Left renal cortex interstitium (tissue), 4 donors: ENCODE results near the gene FAM131B. TPM values are rescaled to one million over a fixed set of nuclear protein-coding genes. Genes with fewer than 3 reads are reported as not detected.

ENCODE experiments used
- DNase-seq, 4 donors: peaks; one replicate each; pipeline ENCODE4 v3.0.0-alpha.2; 2013; ENCODE audit warnings: low read depth in 4 of 4, low spot score in 2 of 4, missing footprints in 1 of 4
- polyA plus RNA-seq, 4 donors: library from polyadenylated mRNA; unstranded; fragments of 120-200 nt; gene quantifications; one replicate each; pipeline ENCODE4 v1.2.1, GENCODE V29; 2013; ENCODE audit not compliant: insufficient read length in 4 of 4

The FAM131B gene
- polyA plus RNA-seq, 4 donors: 2.2 to 2.7 (median 2.4) TPM

GRCh38 chr7:143383642-143383957, 21.1 kb upstream of the FAM131B start:
- no peak for DNase-seq

- no peak for DNase-seq
Measured at GRCh38 chr7:143382791-143383641, 20.5 kb upstream of the FAM131B start.

GRCh38 chr7:143382126-143382790, 19.7 kb upstream of the FAM131B start:
- no peak for DNase-seq

GRCh38 chr7:143381427-143382125, 19.1 kb upstream of the FAM131B start:
- peak in 3 of 4 donors; percentile 49 to 67 (median 57) for DNase-seq

DNA sequence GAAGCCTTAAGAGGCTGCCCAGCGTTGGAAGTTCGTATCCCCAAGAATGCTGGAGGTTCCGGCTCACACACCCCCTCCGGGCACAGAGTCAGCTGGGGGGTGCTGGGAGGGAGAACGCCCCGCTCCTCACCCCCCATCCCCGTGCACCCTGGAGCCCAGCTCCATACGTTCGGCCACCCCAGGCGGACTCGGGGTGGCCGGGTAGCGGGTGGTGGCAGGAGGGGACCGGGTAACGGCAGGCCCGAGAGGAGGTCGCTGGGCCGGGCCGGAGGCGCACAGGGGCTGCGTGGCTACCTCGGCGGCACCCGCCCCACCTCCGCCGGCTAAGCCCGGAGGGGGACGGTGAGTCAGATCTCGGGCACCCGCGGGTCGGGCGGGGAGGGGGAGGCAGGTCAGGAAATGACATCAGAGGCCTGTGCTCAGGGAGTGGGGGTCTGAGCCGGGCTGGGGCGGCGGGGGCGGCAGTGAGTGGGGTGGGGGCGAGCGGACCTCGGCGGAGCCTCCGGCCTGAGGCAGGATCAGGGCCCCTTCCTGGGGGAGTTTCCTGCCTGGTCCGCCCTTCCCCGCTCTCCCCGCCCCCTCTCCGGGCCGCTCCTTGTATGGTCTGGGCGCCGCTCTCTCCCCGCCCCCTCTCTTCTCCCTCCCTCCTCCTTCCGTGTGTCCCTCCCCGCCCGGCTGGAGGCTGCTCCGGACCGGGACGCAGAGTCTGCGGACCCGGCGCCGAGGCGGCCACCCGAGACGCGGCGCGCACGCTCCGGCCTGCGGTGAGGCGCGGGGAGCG, 18.3 kb upstream of the FAM131B start, which contains the start of gene ZYX:
ZYX (plus strand) TSS at position 700 of the 781 bp plus-strand sequence. CDS start 227 bp downstream, outside the sequence.
- DNase-seq: peak; percentile 60 to 81 (median 79)

GRCh38 chr7:143380260-143380645, 17.7 kb upstream of the FAM131B start:
- peak; percentile 80 to 88 (median 83) for DNase-seq

- no peak for DNase-seq
Measured at GRCh38 chr7:143379611-143380259, 17.2 kb upstream of the FAM131B start.

GRCh38 chr7:143376396-143376795, 13.9 kb upstream of the FAM131B start:
- no peak for DNase-seq

DNA sequence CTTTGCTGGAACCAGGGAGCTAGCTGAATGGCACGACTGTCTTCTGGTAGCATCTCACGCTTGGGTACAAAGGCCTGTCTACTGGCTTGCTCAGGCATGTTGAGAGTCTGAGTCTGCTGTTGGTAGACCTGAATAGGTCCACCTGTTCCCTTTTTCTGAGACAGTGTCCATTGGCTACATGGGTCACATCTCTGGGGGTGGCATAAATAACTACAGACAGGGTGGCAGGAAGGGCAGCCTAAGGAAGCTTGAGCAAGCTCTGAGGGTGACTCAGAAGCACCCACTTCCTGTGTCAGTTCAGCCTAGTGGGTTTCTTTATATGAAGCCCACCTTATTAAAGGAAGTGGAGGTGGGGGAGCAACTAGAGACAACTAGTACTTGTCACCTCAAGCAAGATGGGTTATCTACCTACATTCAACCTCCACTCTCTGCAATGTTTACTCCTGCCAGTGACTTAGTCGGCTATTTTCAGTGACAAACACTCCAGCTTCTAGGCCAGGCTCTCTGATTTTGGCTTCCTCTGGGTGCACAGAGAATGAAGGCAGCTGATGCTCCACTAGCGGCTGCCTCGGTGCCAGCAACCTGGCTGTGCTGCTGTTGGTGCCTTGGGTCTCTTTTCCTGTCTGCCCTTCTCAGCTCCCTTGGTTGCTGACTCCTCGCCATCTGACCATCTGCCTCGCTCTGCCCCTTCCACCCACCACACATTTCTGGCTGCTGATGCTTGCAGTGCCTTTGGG, 13.0 kb upstream of the FAM131B start:
- DNase-seq: no peak

- no peak for DNase-seq
Measured at GRCh38 chr7:143374561-143374960, 12.0 kb upstream of the FAM131B start.

DNA sequence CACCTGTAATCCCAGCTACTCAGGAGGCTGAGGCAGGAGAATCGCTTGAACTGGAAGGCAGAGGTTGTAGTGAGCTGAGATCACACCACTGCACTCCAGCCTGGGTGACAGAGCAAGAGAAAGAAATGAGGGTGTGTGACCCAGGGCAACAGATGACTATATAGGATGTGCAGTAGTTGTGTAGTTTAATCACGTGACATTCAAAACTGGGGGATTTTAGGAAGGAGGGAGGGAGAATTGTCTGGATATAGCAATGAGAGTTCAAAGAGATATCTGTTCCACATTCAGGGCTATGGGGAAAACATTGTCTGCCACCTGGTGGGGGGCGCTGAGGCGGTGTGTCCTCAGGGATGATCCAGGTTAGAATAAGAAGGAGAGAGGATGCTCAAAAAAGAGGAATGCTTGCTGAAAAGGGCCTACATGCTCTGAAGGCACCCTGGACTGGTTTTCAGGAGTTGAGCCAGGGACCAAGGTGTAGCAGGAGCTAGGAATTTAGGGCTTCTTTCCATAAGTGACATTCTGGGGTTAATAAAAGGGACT, 10.8 kb upstream of the FAM131B start:
- no peak for DNase-seq

- no peak for DNase-seq
Measured at GRCh38 chr7:143372070-143372469, 9.6 kb upstream of the FAM131B start.

GRCh38 chr7:143369678-143370651, 7.5 kb upstream of the FAM131B start:
- DNase-seq: no peak

DNA sequence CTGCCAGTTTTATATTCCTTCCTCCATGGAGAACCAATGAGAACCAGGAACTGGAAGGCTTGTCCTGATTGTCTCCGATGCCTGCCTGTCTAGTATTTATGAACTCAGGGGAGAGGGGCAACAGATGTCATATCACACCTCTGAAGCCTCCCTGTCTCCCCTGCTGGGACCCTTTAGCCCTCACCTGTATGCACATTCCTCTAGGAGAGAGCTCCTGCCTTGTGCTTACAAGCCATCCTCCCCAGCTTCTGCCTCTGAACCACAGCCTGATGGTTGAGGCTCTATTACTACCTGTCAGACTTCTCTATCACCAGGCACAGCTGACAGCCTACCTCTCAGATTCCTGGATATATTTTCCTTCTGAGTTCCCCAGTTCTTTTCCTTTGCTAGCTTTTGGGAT, 5.9 kb upstream of the FAM131B start:
- no peak for DNase-seq

DNA sequence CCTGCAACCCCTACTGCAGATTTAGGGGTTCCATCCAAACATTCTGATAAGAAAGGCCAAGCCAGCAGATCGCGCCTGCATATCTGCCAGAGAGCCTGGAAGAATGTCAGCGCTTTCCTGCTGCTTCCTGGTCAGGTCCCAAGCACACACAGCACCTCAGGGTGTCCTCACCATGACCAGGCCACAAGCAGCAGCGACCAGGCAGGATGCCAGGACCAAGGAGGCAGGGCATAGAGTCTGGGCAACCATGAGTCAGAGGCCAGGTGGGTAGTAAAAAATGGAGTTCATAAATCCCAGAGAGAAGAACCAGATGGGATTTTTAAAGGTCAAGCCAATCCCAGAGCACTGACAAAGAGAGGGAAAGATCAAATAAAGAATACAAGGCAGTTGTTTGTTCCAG, 5.5 kb upstream of the FAM131B start:
- no peak for DNase-seq

DNA sequence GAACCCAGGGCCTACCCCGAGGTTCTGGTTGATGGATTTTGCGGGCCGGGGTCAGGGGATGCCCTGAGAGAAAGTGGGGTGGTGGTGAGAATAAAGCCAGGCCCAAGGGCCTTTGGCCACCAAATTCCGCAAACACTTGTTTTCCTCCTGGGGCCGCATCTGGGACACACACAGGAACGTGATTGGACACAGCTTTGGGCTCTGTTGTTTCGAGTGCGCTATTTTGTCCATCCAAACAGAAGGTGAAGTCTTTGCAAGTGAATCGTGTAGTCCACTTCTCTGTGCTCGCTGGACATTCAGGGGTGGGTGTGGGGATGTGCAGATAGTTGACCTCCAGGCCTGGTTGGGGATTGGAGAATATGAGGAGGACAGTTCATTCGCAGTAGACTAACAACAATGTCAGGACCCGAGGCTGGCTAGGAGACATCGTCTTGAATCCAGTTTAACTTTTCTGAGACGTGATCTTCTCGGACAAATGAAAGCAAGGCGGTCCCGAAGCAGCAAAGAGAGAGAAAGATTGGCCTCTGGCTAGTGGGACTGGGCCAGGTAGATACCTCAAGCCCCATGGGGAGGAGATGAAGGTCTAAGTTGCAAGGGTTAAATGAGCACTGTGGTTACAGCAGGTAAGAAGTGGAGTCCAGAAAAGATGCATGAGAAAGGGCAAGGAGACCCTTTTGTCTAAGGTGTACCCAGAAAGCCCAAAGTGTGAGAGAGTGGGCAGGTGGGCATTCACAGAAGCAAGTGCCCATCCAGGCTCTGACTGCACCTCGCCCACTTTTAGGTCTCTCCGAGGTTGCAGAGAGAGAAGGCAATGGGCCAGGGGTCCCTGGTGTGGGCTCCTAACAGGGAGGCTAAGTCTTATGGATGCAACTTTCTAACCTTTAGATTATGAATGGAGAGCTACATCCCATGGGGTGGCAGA, 764 bp upstream of the FAM131B start:
- no peak for DNase-seq

GRCh38 chr7:143361552-143362130, 872 bp downstream of the FAM131B start:
- DNase-seq: no peak
